ENCODE measurements around the gene BOD1L2. TPM values are rescaled to one million over a fixed set of nuclear protein-coding genes. Genes with fewer than 3 reads are reported as not detected.

BOD1L2 gene
- total and polyA plus RNA-seq, 2 of the 13 experiments (the other 11 are each of a cell fraction or from before 2014, with no cell fraction given) = not detected

- no peak for TF ChIP-seq PRPF4 (IDR thresholded peaks at IDR 0.05; ENCODE audit: low read depth, low read length, poor library complexity, severe bottlenecking)
- TF ChIP-seq ZNF101 (CRISPR knock-in tag; IDR thresholded peaks at IDR 0.05; ENCODE audit: borderline replicate concordance, low read depth) = no peak
- TF ChIP-seq ZFX (CRISPR knock-in tag; IDR thresholded peaks at IDR 0.05; ENCODE audit: low read depth) = no peak
- no peak for TF ChIP-seq PBX3 (CRISPR knock-in tag; IDR thresholded peaks at IDR 0.05; ENCODE audit: borderline replicate concordance)
- TF ChIP-seq SRSF9 (IDR thresholded peaks at IDR 0.05; ENCODE audit: borderline replicate concordance, insufficient read depth, low read depth, low read length, poor library complexity, severe bottlenecking) = no peak
- TF ChIP-seq TP53 (CRISPR knock-in tag; conservative IDR thresholded peaks at IDR 0.05) = no peak
- TF ChIP-seq, protein P1, sequence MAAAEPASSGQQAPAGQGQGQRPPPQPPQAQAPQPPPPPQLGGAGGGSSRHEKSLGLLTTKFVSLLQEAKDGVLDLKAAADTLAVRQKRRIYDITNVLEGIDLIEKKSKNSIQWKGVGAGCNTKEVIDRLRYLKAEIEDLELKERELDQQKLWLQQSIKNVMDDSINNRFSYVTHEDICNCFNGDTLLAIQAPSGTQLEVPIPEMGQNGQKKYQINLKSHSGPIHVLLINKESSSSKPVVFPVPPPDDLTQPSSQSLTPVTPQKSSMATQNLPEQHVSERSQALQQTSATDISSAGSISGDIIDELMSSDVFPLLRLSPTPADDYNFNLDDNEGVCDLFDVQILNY (CRISPR knock-in tag; conservative IDR thresholded peaks at IDR 0.05) = no peak
- TF ChIP-seq, protein P2, sequence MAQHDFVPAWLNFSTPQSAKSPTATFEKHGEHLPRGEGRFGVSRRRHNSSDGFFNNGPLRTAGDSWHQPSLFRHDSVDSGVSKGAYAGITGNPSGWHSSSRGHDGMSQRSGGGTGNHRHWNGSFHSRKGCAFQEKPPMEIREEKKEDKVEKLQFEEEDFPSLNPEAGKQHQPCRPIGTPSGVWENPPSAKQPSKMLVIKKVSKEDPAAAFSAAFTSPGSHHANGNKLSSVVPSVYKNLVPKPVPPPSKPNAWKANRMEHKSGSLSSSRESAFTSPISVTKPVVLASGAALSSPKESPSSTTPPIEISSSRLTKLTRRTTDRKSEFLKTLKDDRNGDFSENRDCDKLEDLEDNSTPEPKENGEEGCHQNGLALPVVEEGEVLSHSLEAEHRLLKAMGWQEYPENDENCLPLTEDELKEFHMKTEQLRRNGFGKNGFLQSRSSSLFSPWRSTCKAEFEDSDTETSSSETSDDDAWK (CRISPR knock-in tag; IDR thresholded peaks at IDR 0.05) = no peak
- TF ChIP-seq RFX3 (CRISPR knock-in tag; IDR thresholded peaks at IDR 0.05) = no peak
- TF ChIP-seq SRSF4 (IDR thresholded peaks at IDR 0.05; ENCODE audit: low read depth, low read length, poor library complexity, severe bottlenecking) = no peak
- TF ChIP-seq, protein P3, sequence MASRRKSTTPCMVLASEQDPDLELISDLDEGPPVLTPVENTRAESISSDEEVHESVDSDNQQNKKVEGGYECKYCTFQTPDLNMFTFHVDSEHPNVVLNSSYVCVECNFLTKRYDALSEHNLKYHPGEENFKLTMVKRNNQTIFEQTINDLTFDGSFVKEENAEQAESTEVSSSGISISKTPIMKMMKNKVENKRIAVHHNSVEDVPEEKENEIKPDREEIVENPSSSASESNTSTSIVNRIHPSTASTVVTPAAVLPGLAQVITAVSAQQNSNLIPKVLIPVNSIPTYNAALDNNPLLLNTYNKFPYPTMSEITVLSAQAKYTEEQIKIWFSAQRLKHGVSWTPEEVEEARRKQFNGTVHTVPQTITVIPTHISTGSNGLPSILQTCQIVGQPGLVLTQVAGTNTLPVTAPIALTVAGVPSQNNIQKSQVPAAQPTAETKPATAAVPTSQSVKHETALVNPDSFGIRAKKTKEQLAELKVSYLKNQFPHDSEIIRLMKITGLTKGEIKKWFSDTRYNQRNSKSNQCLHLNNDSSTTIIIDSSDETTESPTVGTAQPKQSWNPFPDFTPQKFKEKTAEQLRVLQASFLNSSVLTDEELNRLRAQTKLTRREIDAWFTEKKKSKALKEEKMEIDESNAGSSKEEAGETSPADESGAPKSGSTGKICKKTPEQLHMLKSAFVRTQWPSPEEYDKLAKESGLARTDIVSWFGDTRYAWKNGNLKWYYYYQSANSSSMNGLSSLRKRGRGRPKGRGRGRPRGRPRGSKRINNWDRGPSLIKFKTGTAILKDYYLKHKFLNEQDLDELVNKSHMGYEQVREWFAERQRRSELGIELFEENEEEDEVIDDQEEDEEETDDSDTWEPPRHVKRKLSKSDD (CRISPR knock-in tag; IDR thresholded peaks at IDR 0.05; ENCODE audit: low read depth) = no peak
- no peak for TF ChIP-seq TBP (CRISPR knock-in tag; IDR thresholded peaks at IDR 0.05)
- TF ChIP-seq, protein P4, sequence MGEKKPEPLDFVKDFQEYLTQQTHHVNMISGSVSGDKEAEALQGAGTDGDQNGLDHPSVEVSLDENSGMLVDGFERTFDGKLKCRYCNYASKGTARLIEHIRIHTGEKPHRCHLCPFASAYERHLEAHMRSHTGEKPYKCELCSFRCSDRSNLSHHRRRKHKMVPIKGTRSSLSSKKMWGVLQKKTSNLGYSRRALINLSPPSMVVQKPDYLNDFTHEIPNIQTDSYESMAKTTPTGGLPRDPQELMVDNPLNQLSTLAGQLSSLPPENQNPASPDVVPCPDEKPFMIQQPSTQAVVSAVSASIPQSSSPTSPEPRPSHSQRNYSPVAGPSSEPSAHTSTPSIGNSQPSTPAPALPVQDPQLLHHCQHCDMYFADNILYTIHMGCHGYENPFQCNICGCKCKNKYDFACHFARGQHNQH (CRISPR knock-in tag; IDR thresholded peaks at IDR 0.05) = no peak
Measured at GRCh38 chr18:57148263-57148662, 1.4 kb downstream of the BOD1L2 start (continued).
